Body of pancreas (tissue), 4 donors: Measurements from ENCODE around the gene KIAA0319L. TPM values are rescaled to one million over a fixed set of nuclear protein-coding genes. Genes with fewer than 3 reads are reported as not detected.

Experiments
- ATAC-seq: fragments of 150-250 bp; one replicate; pipeline ENCODE4 v1.9.1; 2016
- DNase-seq, 4 donors: peaks; one replicate each; pipeline ENCODE4 v3.0.0-alpha.2; 2019
- H3K27ac ChIP-seq, 4 donors: fragments of 200-600 bp; sonication (generic); 1 replicate in 3 of 4; 2 replicates in 1 of 4; pipeline versions ENCODE4 v1.5.1 to v1.6.1; 2016 to 2019; ENCODE audit warnings: mild to moderate bottlenecking in 1 of 4, mixed read lengths in 1 of 4, moderate library complexity in 1 of 4
- H3K27me3 ChIP-seq, 2 donors: fragments of 200-600 bp; sonication (generic); one replicate each; pipeline ENCODE4 v1.6.0; 2016; ENCODE audit warnings: mild to moderate bottlenecking in 1 of 2
- H3K36me3 ChIP-seq, 2 donors: fragments of 200-600 bp; sonication (generic); replicated peaks in 1 of 2; 2 replicates each; pipeline ENCODE4 v1.5.1; 2016; ENCODE audit warnings: low read depth in 2 of 2; ENCODE audit not compliant: insufficient read depth in 1 of 2
- H3K4me1 ChIP-seq: fragments of 200-600 bp; sonication (generic); one replicate; pipeline ENCODE4 v1.6.0; 2016
- H3K4me3 ChIP-seq, 2 donors: fragments of 200-600 bp; sonication (generic); 1 replicate in 1 of 2; 2 replicates in 1 of 2; pipeline ENCODE4 v1.5.1; 2016 to 2019
- H3K9me3 ChIP-seq, 3 donors: fragments of 200-600 bp; sonication (generic); 1 replicate in 2 of 3; 2 replicates in 1 of 3; pipeline ENCODE4 v1.5.1; 2016
- POLR2A ChIP-seq, 3 donors: fragments of 450-650 bp; IDR thresholded peaks; one replicate each; pipeline ENCODE4 v1.6.1; 2016; ENCODE audit warnings: antibody characterized with exemption in 3 of 3, mild to moderate bottlenecking in 2 of 3
- WGBS, 2 donors: methylation state at CpG; one replicate each; pipeline ENCODE4 v1.1.5; 2017; 5-methylcytosine and 5-hydroxymethylcytosine counted together
- intact Hi-C: fragments of 100-400 bp; cut with DNase I; formaldehyde crosslinking; loops from one replicate; pipeline ENCODE4 v1.15.1; 2023
- total RNA-seq, 2 donors: library from RNA; depleted of rRNA; stranded (reverse); fragments of >200 nt; gene quantifications; one replicate each; pipeline ENCODE4 v1.1.0, GENCODE V29; 2016
- TF ChIP-seq, protein P1 (sequence below), 7 experiments: fragments of 450-650 bp in 4 of 7; fragments of 200-600 bp in 3 of 7; sonication (generic) in 3 of 7; IDR thresholded peaks; one replicate each; pipeline ENCODE4 v1.5.1; 2016 to 2019; ENCODE audit warnings: antibody characterized with exemption in 7 of 7

KIAA0319L gene
- total RNA-seq, 2 donors from 2014 or later = 61.0 to 74.5 TPM

DNA sequence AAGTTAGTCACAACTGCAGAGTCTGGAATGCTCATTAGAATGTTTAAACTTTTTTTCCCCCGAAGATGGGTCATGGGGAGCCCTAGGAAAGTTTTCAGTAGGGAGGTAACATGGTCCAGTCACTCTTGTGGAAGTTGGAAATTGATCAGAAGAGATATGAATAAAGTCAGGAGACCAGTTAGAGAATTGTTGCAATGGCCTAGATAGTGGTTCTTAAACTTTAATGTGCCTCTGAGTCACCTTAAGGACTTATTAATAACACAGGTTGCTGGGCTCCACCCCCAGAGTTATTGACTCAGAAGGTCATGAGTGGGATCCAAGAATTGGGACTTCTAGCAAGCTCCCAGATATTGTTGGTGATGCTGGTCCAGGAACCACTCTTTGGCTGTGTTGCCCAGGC, 12.7 kb upstream of the KIAA0319L start:
- Histone ChIP-seq H3K27me3 (no peaks in the 10 kb centered on the region), H3K4me1 (peaks cover 13% of the 10 kb centered on the region), H3K9me3 (no peaks in the 10 kb centered on the region), H3K4me3 (no peak overlapping the region), H3K36me3 (no peaks in the 10 kb centered on the region), H3K27ac (no peak overlapping the region)
- WGBS, 2 donors = 71 to 78% methylated on average over 1 of the region's 1 CpG
- no peak for TF ChIP-seq POLR2A (IDR thresholded peaks at IDR 0.05)
- TF ChIP-seq, protein P1, sequence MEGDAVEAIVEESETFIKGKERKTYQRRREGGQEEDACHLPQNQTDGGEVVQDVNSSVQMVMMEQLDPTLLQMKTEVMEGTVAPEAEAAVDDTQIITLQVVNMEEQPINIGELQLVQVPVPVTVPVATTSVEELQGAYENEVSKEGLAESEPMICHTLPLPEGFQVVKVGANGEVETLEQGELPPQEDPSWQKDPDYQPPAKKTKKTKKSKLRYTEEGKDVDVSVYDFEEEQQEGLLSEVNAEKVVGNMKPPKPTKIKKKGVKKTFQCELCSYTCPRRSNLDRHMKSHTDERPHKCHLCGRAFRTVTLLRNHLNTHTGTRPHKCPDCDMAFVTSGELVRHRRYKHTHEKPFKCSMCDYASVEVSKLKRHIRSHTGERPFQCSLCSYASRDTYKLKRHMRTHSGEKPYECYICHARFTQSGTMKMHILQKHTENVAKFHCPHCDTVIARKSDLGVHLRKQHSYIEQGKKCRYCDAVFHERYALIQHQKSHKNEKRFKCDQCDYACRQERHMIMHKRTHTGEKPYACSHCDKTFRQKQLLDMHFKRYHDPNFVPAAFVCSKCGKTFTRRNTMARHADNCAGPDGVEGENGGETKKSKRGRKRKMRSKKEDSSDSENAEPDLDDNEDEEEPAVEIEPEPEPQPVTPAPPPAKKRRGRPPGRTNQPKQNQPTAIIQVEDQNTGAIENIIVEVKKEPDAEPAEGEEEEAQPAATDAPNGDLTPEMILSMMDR (IDR thresholded peaks at IDR 0.05) = no peak
- DNase-seq (no peak), ATAC-seq (no peak)
- intact Hi-C loops = loop anchor here (5.0 kb wide), 4 partner anchors 118 to 202 kb away; no protein-coding TSS in a partner anchor

DNA sequence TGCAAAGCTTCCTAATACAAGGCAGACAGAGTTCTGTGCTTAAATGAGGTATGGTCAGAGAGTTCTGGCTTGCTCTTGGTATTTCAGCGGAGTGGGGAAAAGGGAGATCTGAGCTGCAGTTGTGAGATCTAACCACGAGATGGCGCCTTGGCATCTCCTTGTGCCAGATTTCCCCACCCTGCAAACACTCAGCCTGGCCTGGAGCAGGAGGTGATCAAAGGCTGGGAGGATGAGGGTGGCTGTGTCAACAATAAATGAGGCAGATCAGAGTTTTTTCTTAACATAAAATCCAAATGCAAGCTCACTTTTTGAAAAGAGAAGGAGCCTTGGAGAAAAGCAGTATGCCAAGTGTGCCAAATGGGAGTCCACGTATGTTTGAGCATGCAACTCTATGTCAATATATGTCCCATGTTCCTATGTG, 11.8 kb upstream of the KIAA0319L start:
- Histone ChIP-seq H3K4me1 (peaks cover 13% of the 10 kb centered on the region), H3K36me3 (no peaks in the 10 kb centered on the region), H3K27me3 (no peaks in the 10 kb centered on the region), H3K4me3 (no peak overlapping the region), H3K9me3 (no peaks in the 10 kb centered on the region), H3K27ac (no peak overlapping the region)
- TF ChIP-seq POLR2A (IDR thresholded peaks at IDR 0.05) = no peak
- TF ChIP-seq, protein P1 (IDR thresholded peaks at IDR 0.05) = peak; percentile 65 to 91 (median 89)
- DNase-seq (peak; percentile 71 to 78 (median 72)), ATAC-seq (peak; percentile 76)
- intact Hi-C loops = loop anchor here (5.0 kb wide), 2 partner anchors 117 to 203 kb away; no protein-coding TSS in a partner anchor
- 15 to 24% methylated on average over 4 of the region's 4 CpGs for WGBS, 2 donors

DNA sequence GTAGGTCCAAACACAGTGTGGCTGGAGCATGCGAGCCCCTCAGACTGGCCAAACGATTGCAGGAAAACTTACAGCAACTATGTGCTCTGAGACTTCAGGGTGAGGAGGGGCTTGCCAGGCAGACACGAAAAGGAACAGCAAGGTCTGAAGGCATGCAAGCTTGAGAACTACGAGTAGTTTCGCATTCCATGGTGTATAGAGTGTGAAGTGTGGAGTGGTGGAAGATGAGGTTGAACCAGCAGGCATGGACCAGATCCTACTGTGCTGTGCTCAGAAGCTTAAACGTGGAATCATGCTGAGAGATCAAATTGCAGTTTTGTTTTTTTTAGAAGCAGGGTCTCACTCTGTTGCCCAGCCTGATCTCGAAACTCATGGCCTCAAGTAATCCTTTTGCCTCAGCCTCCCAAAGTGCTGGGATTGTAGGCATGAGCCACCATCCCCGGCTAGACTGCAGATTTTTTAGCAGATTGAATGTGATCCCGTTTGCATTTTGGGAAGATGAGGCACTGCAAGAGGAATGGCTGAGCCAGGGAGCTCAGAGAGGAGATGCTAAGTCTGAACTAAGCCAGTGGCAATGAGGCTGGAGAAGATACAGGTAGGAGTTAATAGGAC, 10.8 kb upstream of the KIAA0319L start:
- H3K36me3 ChIP-seq = no peaks in the 10 kb centered on the region
- no peak for ATAC-seq
- peaks cover 6% of the 10 kb centered on the region for H3K4me1 ChIP-seq
- DNase-seq = no peak
- H3K27me3 ChIP-seq = no peaks in the 10 kb centered on the region
- no peak overlapping the region for H3K4me3 ChIP-seq
- H3K9me3 ChIP-seq = no peaks in the 10 kb centered on the region
- WGBS, 2 donors = 49 to 65% methylated on average over 9 of the region's 9 CpGs
- H3K27ac ChIP-seq = no peak overlapping the region
- intact Hi-C loops = loop anchor here (5.0 kb wide), 2 partner anchors 116 to 204 kb away; no protein-coding TSS in a partner anchor
- no peak for TF ChIP-seq POLR2A (IDR thresholded peaks at IDR 0.05)
- TF ChIP-seq, protein P1 (IDR thresholded peaks at IDR 0.05) = no peak

DNA sequence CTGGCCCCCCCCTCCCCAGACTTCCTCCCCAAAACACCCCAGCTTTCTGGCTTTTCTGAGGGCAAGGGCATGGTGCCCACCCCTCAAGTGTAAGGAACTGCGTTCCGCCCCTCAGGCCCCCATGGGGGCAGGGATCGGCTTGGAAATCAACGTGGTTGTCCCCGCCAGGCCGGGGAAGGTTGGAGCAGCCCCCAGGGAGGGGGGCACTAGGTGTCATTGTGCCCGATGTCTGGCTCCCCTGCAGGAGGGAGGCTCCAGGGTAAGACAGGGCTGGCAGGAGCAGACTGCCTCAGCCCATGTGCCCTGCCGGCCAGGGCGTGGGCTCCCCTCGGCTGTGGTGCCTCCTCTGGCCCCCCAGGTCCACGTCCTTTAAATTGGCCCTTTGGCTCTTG, 8.5 kb upstream of the KIAA0319L start:
- ATAC-seq (no peak), DNase-seq (no peak)
- Histone ChIP-seq H3K9me3 (no peaks in the 10 kb centered on the region), H3K27ac (no peak overlapping the region), H3K4me3 (no peak overlapping the region), H3K4me1 (peaks cover 10% of the 10 kb centered on the region), H3K36me3 (no peaks in the 10 kb centered on the region), H3K27me3 (no peaks in the 10 kb centered on the region)
- intact Hi-C loops = loop anchor here (5.0 kb wide), 2 partner anchors 113 to 207 kb away; no protein-coding TSS in a partner anchor
- 88 to 94% methylated on average over 3 to 11 of the region's 11 CpGs for whole genome bisulfite sequencing, 2 donors
- TF ChIP-seq POLR2A (IDR thresholded peaks at IDR 0.05) = no peak
- TF ChIP-seq, protein P1 (IDR thresholded peaks at IDR 0.05) = no peak
